22Rv1 (cell line): ENCODE measurements around the gene CLASP1.
"Not testable (repeated sequence)": the region's sequence is repeated elsewhere in the genome, so short reads cannot be mapped to it uniquely, and the experiment has no call there.

Source experiments
- H3K27ac ChIP-seq: fragments of 450-650 bp; 2 replicates; pipeline ENCODE4 v1.5.1; 2017
- ZFX ChIP-seq: fragments of 450-650 bp; IDR thresholded peaks from 2 replicates; pipeline ENCODE4 v1.6.1; 2017; ENCODE audit warnings: antibody characterized with exemption, borderline replicate concordance
- TF ChIP-seq, protein P1 (sequence below): fragments of 450-650 bp; IDR thresholded peaks from 2 replicates; pipeline ENCODE4 v1.5.1; 2017; ENCODE audit warnings: mild to moderate bottlenecking

Gene CLASP1

DNA sequence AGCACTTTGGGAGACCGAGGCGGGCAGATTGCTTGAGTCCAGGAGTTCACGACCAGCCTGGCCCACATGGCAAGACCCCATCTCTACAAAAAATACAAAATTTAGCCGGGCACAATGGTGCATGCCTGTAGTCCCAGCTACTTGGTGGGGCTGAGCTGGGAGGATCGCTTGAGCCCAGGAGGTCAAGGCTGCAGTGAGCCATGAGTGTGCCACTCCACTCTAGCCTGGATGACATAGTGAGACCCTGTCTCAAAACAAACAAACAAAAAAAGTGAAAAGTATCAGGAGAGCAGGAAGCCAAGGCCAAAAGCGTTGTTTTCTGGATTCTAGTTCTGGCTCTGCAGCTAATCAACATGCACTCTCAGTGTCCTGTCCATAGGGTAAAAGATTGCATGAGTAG, 10.7 kb upstream of the CLASP1 start:
- no peak overlapping the region for H3K27ac ChIP-seq

DNA sequence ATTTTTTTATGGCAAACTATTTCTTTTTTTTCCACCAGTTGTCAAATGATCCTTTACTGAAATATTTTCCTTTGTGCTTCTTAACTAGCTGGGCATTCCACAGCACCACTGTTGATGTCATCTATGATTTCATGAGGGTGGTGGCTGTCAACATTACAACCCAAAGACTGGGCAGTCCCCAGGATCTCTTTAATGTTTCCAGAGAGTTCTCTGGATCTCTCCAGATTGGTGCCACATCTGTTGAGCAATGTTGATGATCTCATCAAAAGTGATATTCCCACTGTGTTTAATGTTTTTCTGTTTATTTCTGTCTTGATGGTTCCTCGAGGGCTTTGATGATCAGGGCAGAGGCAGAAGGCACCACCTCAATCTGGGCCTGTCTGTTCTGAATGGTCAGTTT, 9.1 kb upstream of the CLASP1 start:
- H3K27ac ChIP-seq: not testable (repeated sequence)

More for the DNA sequence above, 10.7 kb upstream of the CLASP1 start:
- TF ChIP-seq, protein P1, sequence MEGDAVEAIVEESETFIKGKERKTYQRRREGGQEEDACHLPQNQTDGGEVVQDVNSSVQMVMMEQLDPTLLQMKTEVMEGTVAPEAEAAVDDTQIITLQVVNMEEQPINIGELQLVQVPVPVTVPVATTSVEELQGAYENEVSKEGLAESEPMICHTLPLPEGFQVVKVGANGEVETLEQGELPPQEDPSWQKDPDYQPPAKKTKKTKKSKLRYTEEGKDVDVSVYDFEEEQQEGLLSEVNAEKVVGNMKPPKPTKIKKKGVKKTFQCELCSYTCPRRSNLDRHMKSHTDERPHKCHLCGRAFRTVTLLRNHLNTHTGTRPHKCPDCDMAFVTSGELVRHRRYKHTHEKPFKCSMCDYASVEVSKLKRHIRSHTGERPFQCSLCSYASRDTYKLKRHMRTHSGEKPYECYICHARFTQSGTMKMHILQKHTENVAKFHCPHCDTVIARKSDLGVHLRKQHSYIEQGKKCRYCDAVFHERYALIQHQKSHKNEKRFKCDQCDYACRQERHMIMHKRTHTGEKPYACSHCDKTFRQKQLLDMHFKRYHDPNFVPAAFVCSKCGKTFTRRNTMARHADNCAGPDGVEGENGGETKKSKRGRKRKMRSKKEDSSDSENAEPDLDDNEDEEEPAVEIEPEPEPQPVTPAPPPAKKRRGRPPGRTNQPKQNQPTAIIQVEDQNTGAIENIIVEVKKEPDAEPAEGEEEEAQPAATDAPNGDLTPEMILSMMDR: no peak
- TF ChIP-seq ZFX: no peak

DNA sequence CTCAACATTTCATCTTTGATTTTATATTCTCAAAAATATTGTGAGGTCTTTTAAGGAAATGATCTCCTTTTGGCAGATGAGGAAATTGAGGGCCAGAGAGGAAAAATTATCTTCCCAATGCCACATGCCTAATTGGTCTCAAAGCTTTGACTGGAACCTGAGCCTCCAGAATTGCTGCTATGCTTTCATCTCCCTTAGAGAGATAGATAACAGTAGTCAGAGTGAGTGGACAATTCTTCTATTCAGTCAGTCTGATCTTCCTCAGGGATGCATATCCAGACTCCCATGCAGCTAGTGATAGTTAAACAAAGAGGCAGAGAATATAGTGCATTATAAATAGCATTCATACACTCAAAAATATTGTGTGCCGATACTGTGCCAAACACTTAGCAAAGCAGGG, 3.8 kb upstream of the CLASP1 start:
- H3K27ac ChIP-seq: no peak overlapping the region
- no peak for TF ChIP-seq ZFX
- TF ChIP-seq, protein P1: no peak

DNA sequence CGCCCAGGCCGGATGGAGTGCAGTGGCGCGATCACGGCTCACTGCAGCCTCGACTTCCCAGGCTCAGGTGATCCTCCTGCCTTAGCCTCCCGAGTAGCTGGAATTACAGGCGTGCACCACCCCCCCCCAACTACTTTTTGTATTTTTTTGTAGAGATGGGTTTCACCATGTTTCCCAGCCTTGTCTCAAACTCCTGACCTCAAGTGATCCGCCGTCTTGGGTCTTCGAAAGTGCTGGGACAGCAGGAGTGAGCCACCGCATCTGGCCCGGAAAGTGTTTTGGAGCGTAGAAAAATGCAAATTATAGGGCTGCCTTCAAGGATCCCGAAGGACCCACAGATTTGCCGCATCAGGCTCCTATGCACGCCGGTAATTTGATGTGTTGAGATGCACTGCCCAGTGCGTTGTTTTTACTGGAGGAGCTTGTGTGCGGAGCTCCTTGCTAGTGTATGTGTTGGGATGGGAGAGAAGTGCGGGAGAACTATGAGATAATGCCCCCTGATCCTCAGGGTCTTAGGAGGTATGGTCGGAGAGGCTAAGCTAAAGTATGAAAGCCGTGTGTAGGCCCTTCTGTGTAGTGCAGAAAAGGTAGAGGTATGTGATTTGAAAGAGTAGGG, 1.2 kb upstream of the CLASP1 start:
- H3K27ac ChIP-seq: peak overlapping the region; percentile 79
- no peak for TF ChIP-seq ZFX
- TF ChIP-seq, protein P1: no peak

DNA sequence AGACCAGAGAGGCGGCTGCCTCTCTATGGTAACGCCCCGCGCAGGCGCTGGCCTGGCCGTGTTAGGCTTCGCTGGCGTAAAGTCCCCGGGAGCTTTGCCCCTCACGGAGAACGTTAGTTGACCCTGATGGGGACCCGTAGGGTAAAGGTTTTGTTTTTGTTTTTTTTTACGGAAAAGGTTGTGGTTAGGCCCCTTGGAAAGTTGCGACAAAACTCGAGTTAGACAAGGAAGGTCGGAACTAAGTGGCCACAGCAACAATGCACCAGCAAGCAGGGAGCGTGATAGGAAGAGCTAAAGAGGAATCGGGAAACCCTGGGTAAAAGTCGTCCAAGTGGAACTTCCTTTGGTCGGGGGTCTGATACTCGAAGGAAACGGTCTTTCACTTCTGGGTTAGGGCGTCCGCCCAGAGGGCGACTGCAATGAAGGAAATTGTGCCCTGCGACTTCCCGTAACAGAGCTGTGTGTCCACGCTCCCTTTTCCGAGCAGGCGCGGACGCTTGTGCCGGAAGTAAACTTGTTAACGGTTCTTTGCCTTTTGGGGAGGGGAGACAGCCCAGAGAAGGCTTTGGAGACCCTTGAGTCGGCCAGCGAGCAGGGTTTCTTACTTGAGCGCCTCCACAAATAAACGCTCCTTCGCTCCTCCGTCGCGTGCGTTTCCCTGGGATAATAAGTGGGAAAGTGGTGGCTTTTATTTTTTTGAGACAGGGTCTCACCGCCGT, 493 bp upstream of the CLASP1 start:
- peak overlapping the region; percentile 79 for H3K27ac ChIP-seq
- TF ChIP-seq, protein P1: no peak
- TF ChIP-seq ZFX: no peak

DNA sequence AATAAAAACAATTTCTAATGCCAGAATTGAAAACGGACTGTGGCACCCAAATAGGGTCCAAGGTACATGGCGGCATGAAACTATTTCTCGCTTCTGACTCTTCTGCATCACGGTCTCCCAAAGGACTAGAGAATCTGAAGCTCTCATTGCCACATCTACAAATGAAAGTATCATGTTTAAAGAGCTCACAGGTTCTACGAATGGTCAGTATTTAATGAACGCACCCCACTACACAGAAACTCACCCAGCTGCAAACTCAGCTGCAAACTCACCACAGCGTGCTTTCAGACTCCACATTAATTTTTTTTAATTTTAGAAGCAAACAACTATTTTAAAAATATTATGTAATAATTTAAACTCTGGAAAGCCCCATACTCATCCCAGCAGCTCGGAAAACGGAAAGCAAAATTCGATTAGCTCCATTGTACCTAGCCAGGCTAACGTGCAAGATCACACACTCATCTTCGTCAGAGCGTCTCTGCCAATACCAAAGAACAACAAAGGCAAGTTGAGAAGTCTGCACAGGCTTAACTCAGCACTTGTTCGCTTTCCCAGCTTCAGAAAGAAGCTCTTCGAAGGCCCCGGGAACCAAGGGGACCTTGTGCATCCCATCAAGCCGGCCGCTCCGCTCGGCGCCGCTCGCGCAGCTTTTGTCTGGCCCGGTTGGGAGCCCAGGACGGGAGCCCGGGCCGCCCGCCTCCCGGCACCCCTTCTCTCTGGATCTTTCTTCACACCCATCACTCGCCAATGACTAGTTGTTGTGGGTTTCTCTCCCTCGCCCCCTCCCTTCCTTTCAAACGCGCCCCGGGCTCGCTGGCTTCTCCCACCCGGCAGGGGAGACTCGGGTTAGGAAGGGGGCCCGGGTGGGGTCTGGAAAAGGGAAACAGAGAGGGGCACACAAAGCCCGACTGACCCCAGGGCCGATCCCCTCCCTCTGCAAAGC, 785 bp downstream of the CLASP1 start:
- TF ChIP-seq, protein P1: no peak
- no peak for TF ChIP-seq ZFX
- H3K27ac ChIP-seq: peak overlapping the region; percentile 79

DNA sequence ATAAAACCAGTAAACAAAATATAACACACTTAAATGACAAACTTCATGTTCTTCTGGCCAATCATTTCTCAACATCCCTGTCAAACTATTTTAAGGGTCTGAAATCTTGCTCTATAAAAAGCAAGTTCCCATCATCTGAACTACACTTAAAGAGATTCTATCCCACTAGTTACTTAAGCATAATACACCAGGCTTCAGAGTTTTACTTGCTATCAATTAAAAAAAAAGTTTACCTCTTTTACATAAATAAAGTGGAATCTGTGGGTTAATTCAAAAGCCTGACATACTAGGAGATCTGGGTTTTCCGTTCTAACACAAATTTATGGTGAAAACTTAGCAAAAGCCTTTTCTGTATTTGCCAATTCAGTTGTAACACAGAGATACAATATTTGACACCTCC, 1.9 kb downstream of the CLASP1 start:
- no peak overlapping the region for H3K27ac ChIP-seq
- TF ChIP-seq, protein P1: no peak
- no peak for TF ChIP-seq ZFX
